IPS DF 19.7 (cell line): ENCODE measurements around the gene NCAPD2.
"Not testable (repeated sequence)": the region's sequence is repeated elsewhere in the genome, so short reads cannot be mapped to it uniquely, and the experiment has no call there.

Experiments used
- DNase-seq: peaks from one replicate; pipeline ENCODE4 v3.0.0-alpha.2; 2013; ENCODE audit warnings: low read depth, low spot score

NCAPD2 gene

DNA sequence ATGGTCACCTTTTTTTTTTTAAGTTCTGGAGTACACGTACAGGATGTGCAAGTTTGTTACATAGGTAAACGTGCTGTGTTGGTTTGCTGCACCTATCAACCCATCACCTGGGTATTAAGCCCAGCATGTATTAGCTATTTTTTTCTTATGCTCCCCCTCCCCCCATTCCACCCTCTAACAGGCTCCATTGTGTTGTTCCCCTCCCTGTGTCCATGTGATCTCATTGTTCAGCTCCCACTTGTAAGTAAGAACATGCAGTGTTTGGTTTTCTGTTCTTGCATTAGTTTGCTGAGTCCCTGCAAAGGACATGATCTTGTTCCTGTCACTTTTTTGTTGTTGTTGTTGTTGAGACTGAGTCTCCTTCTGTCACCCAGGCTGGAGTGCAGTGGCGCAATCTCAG, 3.4 kb downstream of the NCAPD2 start:
- DNase-seq, result not testable (repeated sequence)

DNA sequence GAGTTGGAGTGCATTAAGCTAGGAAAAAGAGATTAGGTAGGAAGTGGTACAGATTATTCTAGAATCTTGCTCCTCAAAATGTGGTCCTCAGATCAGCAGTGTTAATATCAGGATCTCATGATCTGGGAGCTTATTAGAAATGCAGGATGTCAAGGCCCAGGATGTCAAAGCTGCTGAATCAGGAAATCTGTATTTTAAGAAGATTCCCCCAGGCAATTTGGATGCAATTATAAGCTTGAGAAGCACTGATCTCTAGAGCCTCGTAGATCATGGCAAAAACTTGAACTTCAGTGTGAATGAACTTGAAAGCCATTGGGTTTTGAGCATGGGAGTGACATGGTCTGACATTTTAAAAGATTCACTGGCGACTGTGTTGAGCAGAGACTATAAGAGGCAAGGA, 6.6 kb downstream of the NCAPD2 start:
- DNase-seq, result no peak

- peak; percentile 17 for DNase-seq
Measured at GRCh38 chr12:6507102-6507998, 13.4 kb downstream of the NCAPD2 start.

GRCh38 chr12:6508087-6508486, 14.2 kb downstream of the NCAPD2 start:
- no peak for DNase-seq

DNA sequence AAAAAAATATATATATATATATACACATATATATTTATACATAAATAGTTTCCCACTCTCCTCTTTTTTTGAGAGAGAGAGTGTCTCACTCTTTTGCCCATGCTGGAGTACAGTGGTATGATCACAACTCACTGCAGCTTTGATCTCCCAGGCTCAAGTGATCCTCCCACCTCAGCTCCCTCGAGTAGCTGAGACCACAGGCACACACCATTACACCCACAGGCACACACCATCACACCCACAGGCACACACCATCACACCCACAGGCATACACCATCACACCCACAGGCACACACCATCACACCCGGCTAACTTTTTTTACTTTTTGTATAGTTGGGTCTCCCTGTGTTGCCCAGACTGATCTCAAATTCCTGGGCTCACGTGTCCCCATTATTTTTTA, 26.3 kb downstream of the NCAPD2 start:
- DNase-seq, result no peak

DNA sequence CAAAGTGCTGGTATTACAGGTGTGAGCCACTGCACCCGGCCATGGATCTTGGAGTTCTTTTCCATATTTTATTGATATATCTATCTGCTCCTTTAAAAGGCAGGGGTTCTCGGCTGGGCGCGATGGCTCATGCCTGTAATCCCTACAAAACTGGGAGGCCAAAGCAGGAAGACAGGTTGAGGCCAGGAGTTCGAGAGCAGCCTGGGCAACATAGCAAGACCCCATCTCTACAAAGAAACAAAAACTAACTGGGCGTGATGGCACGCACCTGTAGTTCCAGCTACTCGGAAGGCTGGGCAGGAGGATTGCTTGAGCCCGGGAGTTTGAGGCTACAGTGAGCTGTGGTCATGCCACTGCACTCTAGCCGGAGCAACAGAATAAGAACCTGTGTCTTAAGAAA, 28.3 kb downstream of the NCAPD2 start:
- DNase-seq, result no peak

- DNase-seq, result no peak
Measured at GRCh38 chr12:6523708-6524107, 29.8 kb downstream of the NCAPD2 start.

- DNase-seq, result no peak
Measured at GRCh38 chr12:6524648-6525047, 30.7 kb downstream of the NCAPD2 start.

DNA sequence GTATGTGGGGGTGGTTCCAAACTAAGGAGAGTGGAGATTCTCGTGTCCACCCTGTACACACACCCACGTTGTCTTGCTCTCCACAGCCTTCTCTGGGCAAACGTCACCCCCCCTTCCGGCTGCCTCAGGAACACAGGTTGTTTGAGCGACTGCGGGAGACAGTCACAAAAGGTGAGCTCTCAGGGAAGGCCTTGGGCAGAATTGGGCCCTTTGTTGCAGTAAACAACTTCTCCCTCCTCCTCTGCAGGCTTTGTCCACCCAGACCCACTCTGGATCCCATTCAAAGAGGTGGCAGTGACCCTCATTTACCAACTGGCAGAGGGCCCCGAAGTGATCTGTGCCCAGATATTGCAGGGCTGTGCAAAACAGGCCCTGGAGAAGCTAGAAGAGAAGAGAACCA, 32.3 kb downstream of the NCAPD2 start:
- DNase-seq, result no peak

- DNase-seq, result no peak
Measured at GRCh38 chr12:6526766-6527525, 33.0 kb downstream of the NCAPD2 start.

DNA sequence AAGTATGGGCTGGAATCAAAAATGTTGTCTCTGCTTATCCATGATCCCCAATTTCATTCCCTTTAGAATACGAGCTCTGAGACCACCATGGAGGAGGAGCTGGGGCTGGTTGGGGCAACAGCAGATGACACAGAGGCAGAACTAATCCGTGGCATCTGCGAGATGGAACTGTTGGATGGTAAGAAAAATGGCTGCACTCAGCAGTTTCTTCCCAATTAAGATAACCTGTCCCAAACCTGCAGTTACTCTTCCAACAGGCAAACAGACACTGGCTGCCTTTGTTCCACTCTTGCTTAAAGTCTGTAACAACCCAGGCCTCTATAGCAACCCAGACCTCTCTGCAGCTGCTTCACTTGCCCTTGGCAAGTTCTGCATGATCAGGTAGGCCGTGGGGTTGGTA, 33.8 kb downstream of the NCAPD2 start:
- DNase-seq, result no peak

GRCh38 chr12:6528539-6529235, 34.8 kb downstream of the NCAPD2 start:
- no peak for DNase-seq

DNA sequence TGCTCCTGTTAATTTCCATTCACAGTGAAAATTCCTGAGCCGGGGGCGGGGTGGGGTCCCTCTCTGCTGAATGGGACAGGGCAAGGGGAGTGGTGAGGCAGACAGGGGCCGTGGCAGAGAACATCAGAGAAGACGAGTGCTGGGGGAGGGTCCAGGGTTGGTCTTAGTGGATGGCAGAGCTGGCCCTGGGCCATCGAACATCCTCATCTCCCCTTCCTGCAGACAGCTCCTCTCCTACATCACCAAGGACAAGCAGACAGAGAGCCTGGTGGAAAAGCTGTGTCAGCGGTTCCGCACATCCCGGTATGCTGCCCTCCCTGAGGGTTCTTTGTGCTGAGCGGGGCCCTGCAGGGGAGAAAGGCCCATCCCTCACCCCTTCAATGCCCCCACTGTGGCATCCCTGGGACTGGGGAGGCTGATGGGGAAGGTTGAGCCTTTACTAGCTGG, 35.4 kb downstream of the NCAPD2 start:
- DNase-seq, result no peak

- no peak for DNase-seq
Measured at GRCh38 chr12:6530576-6531260, 36.8 kb downstream of the NCAPD2 start.

DNA sequence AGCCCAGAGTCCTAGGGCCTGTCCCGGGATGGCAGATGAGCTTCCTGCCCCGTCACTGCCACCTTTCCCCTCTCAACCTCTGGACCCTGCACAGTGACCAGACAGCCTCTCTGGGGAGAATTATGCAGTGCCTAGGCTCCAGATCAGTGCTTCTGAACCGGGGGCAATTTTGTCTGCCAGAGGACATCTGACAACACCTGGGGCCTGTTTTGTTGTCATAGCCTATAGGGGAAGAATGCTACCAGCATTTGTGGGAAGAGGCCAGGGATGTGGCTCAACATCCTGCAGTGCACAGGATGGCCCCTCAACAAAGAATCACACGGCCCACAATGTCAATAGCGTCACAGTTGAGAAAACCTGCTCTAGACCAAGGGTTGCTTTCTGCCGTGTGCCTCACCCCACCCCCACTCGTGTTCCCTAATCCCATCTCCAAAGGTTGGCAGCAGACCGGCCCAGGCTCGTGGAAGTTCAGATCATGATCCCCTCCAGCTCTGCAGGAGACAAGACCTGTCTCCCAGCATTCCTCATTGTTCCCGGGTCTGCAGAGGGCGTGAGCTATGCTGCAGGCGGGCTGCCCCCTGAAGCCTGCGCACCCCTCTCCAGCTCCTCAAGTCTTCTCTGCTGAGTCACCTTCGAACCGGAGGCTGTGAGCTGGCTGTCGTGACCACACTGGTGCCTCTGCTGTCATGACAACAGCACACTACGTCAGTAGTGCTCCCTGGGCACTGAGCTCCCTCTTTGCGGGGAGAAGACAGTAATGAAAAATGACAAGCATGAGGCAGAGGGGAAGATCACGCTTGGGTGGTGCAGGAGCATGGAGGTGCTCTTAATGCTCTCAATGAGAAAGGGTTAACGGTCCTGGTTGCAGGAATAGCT, 38.4 kb downstream of the NCAPD2 start:
- no peak for DNase-seq

DNA sequence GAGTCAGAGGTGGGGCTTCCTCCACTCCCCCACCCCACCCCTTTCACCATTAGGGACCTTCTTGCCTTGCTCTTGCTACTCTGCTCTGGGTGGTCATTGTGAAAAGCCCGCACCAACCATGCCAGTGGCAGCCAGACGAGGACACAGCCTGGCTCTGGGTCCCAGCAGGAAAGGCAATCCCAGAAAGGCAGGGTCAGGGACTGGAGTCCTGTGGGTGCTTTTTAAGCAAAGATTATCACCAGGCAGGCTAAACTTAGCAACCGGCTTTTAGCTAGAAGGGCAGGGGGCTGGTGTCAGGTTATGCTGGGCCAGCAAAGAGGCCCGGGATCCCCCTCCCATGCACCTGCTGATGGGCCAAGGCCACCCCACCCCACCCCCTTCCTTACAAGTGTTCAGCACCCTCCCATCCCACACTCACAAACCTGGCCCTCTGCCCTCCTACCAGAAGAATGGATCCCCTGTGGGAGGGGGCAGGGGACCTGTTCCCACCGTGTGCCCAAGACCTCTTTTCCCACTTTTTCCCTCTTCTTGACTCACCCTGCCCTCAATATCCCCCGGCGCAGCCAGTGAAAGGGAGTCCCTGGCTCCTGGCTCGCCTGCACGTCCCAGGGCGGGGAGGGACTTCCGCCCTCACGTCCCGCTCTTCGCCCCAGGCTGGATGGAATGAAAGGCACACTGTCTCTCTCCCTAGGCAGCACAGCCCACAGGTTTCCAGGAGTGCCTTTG, 39.2 kb downstream of the NCAPD2 start:
- DNase-seq, result no peak

- DNase-seq, result no peak
Measured at GRCh38 chr12:6533653-6533922, 39.7 kb downstream of the NCAPD2 start.

- DNase-seq, result no peak
Measured at GRCh38 chr12:6533923-6534694, 40.2 kb downstream of the NCAPD2 start, which contains the start of gene GAPDH. Gene GAPDH (plus strand): TSS chr12:6534517. CDS start chr12:6534833, 316 bp downstream.

DNA sequence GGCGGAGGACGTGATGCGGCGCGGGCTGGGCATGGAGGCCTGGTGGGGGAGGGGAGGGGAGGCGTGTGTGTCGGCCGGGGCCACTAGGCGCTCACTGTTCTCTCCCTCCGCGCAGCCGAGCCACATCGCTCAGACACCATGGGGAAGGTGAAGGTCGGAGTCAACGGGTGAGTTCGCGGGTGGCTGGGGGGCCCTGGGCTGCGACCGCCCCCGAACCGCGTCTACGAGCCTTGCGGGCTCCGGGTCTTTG, 40.7 kb downstream of the NCAPD2 start:
- no peak for DNase-seq
